Measurements from ENCODE around the gene PCCB.
A peak's percentile ranks its signal among the peaks of the same experiment; 100 is the strongest.
"Not testable (repeated sequence)": the region's sequence is repeated elsewhere in the genome, so short reads cannot be mapped to it uniquely, and the experiment has no call there.

The PCCB gene

DNA sequence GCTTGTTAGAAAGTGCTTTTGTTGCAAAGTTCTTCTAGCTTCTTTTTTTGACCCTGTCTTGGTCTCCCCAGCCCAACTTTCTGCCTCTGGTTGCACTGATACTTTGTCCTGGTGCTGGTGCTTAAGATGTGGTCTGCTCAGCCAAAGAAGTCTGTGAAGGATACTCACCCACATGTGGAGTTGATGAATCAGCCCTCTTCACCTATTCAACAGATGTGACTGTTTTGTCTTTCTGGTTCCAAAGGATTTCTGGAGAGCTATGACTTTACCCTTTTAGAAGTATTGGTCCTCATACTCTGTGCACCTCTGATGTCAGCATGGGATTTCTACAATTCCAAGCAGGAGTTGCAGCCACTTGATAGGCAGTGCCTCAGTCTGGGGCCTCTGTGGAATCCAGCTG lies 84.1 kb downstream of the PCCB start:
- TF ChIP-seq, protein P1, sequence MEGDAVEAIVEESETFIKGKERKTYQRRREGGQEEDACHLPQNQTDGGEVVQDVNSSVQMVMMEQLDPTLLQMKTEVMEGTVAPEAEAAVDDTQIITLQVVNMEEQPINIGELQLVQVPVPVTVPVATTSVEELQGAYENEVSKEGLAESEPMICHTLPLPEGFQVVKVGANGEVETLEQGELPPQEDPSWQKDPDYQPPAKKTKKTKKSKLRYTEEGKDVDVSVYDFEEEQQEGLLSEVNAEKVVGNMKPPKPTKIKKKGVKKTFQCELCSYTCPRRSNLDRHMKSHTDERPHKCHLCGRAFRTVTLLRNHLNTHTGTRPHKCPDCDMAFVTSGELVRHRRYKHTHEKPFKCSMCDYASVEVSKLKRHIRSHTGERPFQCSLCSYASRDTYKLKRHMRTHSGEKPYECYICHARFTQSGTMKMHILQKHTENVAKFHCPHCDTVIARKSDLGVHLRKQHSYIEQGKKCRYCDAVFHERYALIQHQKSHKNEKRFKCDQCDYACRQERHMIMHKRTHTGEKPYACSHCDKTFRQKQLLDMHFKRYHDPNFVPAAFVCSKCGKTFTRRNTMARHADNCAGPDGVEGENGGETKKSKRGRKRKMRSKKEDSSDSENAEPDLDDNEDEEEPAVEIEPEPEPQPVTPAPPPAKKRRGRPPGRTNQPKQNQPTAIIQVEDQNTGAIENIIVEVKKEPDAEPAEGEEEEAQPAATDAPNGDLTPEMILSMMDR (IDR thresholded peaks at IDR 0.05; ENCODE audit: low read depth, low read length): no peak
- no peak overlapping the region for H3K4me3 ChIP-seq (ENCODE audit: low read depth, low read length)

GRCh38 chr3:136334726-136335125 lies 84.6 kb downstream of the PCCB start:
- not testable (repeated sequence) for H3K4me3 ChIP-seq (ENCODE audit: low read depth, low read length)

GRCh38 chr3:136336329-136337100 lies 86.4 kb downstream of the PCCB start:
- TF ChIP-seq, protein P1 (IDR thresholded peaks at IDR 0.05; ENCODE audit: low read depth, low read length): no peak
- H3K4me3 ChIP-seq (ENCODE audit: low read depth, low read length): no peak overlapping the region

- TF ChIP-seq, protein P1 (IDR thresholded peaks at IDR 0.05; ENCODE audit: low read depth, low read length): no peak
- H3K4me3 ChIP-seq (ENCODE audit: low read depth, low read length): no peak overlapping the region
Observed at GRCh38 chr3:136343446-136343845, 93.3 kb downstream of the PCCB start.

GRCh38 chr3:136343873-136344555 lies 93.9 kb downstream of the PCCB start:
- TF ChIP-seq, protein P1 (IDR thresholded peaks at IDR 0.05; ENCODE audit: low read depth, low read length): no peak

GRCh38 chr3:136346486-136346885 lies 96.3 kb downstream of the PCCB start:
- no peak overlapping the region for H3K4me3 ChIP-seq (ENCODE audit: low read depth, low read length)
- TF ChIP-seq, protein P1 (IDR thresholded peaks at IDR 0.05; ENCODE audit: low read depth, low read length): no peak

More at GRCh38 chr3:136343873-136344555, 93.9 kb downstream of the PCCB start:
- H3K4me3 ChIP-seq (ENCODE audit: low read depth, low read length): no peak overlapping the region

DNA sequence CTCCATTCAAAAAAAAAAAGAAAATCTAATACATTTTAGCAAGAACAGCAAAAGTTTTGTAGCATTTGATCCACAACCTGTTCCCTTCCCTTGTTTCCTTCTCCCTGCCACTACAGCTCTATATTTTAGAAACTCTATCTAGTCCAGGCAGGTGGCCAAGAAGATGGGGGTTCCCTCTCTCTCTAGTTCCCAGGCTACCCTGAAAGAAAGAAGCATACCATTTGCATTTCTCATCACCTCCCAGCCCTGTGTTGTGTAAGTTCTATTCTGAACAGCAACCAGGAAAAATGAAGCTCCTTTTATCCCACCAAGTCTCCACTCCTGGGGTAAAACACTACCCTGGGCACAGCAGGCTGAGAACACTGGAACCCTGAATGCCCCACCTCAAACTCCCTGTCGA lies 100.0 kb downstream of the PCCB start:
- H3K4me3 ChIP-seq (ENCODE audit: low read depth, low read length): peak overlapping the region; percentile 46
- TF ChIP-seq, protein P1 (IDR thresholded peaks at IDR 0.05; ENCODE audit: low read depth, low read length): no peak

Measured in WI38 (cell line).